ENCODE data around the gene FAM234B. TPM values are rescaled to one million over a fixed set of nuclear protein-coding genes. Genes with fewer than 3 reads are reported as not detected.
A peak's percentile ranks its signal among the peaks of the same experiment; 100 is the strongest.

Gene FAM234B
- total RNA-seq, 4 donors from 2014 or later = 4.7 to 6.5 (median 5.5) TPM

GRCh38 chr12:12998248-12998647 is 45.9 kb upstream of the FAM234B start:
- WGBS, 2 donors (ENCODE audit: low coverage in 1 of 2) = 86 to 100% methylated on average over 2 to 4 of the region's 4 CpGs
- no peak overlapping the region for H3K4me3 ChIP-seq

GRCh38 chr12:12999271-12999958 is 44.8 kb upstream of the FAM234B start:
- no peak for TF ChIP-seq POLR2AphosphoS5 (IDR thresholded peaks at IDR 0.05)
- no peak for TF ChIP-seq EP300 (IDR thresholded peaks at IDR 0.05)
- TF ChIP-seq POLR2A (IDR thresholded peaks at IDR 0.05) = no peak
- TF ChIP-seq, protein P1, sequence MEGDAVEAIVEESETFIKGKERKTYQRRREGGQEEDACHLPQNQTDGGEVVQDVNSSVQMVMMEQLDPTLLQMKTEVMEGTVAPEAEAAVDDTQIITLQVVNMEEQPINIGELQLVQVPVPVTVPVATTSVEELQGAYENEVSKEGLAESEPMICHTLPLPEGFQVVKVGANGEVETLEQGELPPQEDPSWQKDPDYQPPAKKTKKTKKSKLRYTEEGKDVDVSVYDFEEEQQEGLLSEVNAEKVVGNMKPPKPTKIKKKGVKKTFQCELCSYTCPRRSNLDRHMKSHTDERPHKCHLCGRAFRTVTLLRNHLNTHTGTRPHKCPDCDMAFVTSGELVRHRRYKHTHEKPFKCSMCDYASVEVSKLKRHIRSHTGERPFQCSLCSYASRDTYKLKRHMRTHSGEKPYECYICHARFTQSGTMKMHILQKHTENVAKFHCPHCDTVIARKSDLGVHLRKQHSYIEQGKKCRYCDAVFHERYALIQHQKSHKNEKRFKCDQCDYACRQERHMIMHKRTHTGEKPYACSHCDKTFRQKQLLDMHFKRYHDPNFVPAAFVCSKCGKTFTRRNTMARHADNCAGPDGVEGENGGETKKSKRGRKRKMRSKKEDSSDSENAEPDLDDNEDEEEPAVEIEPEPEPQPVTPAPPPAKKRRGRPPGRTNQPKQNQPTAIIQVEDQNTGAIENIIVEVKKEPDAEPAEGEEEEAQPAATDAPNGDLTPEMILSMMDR (IDR thresholded peaks at IDR 0.05) = no peak
- Histone ChIP-seq H3K4me3 (peak overlapping the region; percentile 62 to 85), H3K9me3 (no peaks in the 10 kb centered on the region), H3K36me3 (no peaks in the 10 kb centered on the region), H3K27me3 (no peaks in the 10 kb centered on the region), H3K27ac (peak overlapping the region; percentile 18 to 98 (median 94)), H3K4me1 (peaks cover 0 to 45% (median 9%) of the 10 kb centered on the region in 3 donors)
- peak; percentile 8 for ATAC-seq
- WGBS, 2 donors (ENCODE audit: low coverage in 1 of 2) = 34% methylated on average over 15 to 19 of the region's 22 CpGs

More at GRCh38 chr12:12998248-12998647, 45.9 kb upstream of the FAM234B start:
- TF ChIP-seq POLR2A (IDR thresholded peaks at IDR 0.05) (no peak), POLR2AphosphoS5 (IDR thresholded peaks at IDR 0.05) (no peak), EP300 (IDR thresholded peaks at IDR 0.05) (no peak)
- TF ChIP-seq, protein P1 (IDR thresholded peaks at IDR 0.05) = no peak
- Histone ChIP-seq H3K36me3 (no peaks in the 10 kb centered on the region), H3K27me3 (no peaks in the 10 kb centered on the region), H3K27ac (no peak overlapping the region), H3K4me1 (peaks cover 0 to 51% (median 9%) of the 10 kb centered on the region in 3 donors), H3K9me3 (no peaks in the 10 kb centered on the region)
- ATAC-seq = no peak

- Histone ChIP-seq H3K4me1 (peaks cover 0 to 45% (median 9%) of the 10 kb centered on the region in 3 donors), H3K27me3 (no peaks in the 10 kb centered on the region), H3K9me3 (no peaks in the 10 kb centered on the region), H3K27ac (peak within 1 kb of the TSS; percentile 74 to 98 (median 94)), H3K36me3 (no peaks in the 10 kb centered on the region), H3K4me3 (peak within 1 kb of the TSS; percentile 62 to 85)
- ATAC-seq = peak; percentile 95
- TF ChIP-seq EP300 (IDR thresholded peaks at IDR 0.05) (no peak), POLR2AphosphoS5 (IDR thresholded peaks at IDR 0.05) (peak; percentile 96), POLR2A (IDR thresholded peaks at IDR 0.05) (peak; percentile 78 to 90)
- WGBS, 2 donors (ENCODE audit: low coverage in 1 of 2) = 0% methylated on average over 5 of the region's 69 CpGs; no CpG with 5 or more reads in 1 of the 2 donors
Observed at GRCh38 chr12:12999959-13000615, 44.1 kb upstream of the FAM234B start, which contains the start of gene HEBP1. Gene HEBP1, minus strand, starts transcription at chr12:13000265. Its CDS starts 151 bp downstream, at chr12:13000114.

GRCh38 chr12:13000616-13000924 is 43.6 kb upstream of the FAM234B start:
- TF ChIP-seq, protein P1 (IDR thresholded peaks at IDR 0.05) = no peak
- TF ChIP-seq EP300 (IDR thresholded peaks at IDR 0.05) (no peak), POLR2A (IDR thresholded peaks at IDR 0.05) (no peak), POLR2AphosphoS5 (IDR thresholded peaks at IDR 0.05) (no peak)
- no peaks in the 10 kb centered on the region for H3K9me3 ChIP-seq
- H3K4me1 ChIP-seq = peaks cover 0 to 45% (median 9%) of the 10 kb centered on the region in 3 donors
- peak; percentile 44 for ATAC-seq
- H3K4me3 ChIP-seq = peak overlapping the region; percentile 62 to 85
- H3K36me3 ChIP-seq = no peaks in the 10 kb centered on the region
- no peaks in the 10 kb centered on the region for H3K27me3 ChIP-seq
- peak overlapping the region; percentile 74 to 98 (median 94) for H3K27ac ChIP-seq
- WGBS, 2 donors (ENCODE audit: low coverage in 1 of 2) = 0 to 3% methylated on average over 1 to 8 of the region's 16 CpGs

- Histone ChIP-seq H3K27me3 (no peaks in the 10 kb centered on the region), H3K4me3 (peak overlapping the region; percentile 62 to 85), H3K9me3 (no peaks in the 10 kb centered on the region), H3K27ac (peak overlapping the region; percentile 74 to 98 (median 94)), H3K36me3 (no peaks in the 10 kb centered on the region), H3K4me1 (peaks cover 0 to 45% (median 9%) of the 10 kb centered on the region in 3 donors)
- TF ChIP-seq, protein P1 (IDR thresholded peaks at IDR 0.05) = peak in 3 of 4 experiments; percentile 6 to 71 (median 35)
- TF ChIP-seq POLR2AphosphoS5 (IDR thresholded peaks at IDR 0.05) = no peak
- WGBS, 2 donors (ENCODE audit: low coverage in 1 of 2) = 0% methylated on average over 5 to 10 of the region's 82 CpGs
- ATAC-seq = peak; percentile 34
Observed at GRCh38 chr12:13000925-13001774, 43.0 kb upstream of the FAM234B start.

Measured in gastroesophageal sphincter (tissue), 4 donors.